Myocyte (in vitro differentiated cells): ENCODE measurements around the gene DNAJC1. TPM values are rescaled to one million over a fixed set of nuclear protein-coding genes. Genes with fewer than 3 reads are reported as not detected.
A peak's percentile ranks its signal among the peaks of the same experiment; 100 is the strongest.
"Not testable (repeated sequence)": the region's sequence is repeated elsewhere in the genome, so short reads cannot be mapped to it uniquely, and the experiment has no call there.

Source experiments
- DNase-seq: peaks from one replicate; pipeline ENCODE4 v3.0.0-alpha.2; 2012; ENCODE audit warnings: low read depth
- total RNA-seq: library from RNA; depleted of rRNA; stranded (reverse); fragments of >200 nt; gene quantifications from 2 replicates; pipeline ENCODE4 v1.2.3, GENCODE V29; 2014

DNAJC1 gene
- total RNA-seq, 1 donor from 2014 or later = 22.6 TPM

DNA sequence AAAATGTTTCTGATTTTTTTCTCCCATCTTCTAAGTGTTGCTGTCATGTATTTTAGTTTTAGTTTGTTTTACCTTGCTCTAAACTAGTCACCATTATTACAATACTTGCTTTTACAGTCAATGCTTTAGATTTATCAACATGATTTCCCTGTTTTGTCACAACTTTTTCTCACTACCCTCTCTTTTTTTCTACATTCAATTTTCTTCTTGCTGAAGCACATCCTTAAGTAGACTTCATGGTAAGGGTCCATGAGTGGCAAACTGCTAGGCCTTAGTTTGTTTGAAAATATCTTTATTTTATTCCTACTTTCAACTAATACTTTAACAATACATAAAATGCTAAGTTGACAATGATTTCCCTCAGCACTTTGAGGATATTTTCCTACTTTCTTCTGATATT, 173.5 kb downstream of the DNAJC1 start:
- no peak for DNase-seq

DNA sequence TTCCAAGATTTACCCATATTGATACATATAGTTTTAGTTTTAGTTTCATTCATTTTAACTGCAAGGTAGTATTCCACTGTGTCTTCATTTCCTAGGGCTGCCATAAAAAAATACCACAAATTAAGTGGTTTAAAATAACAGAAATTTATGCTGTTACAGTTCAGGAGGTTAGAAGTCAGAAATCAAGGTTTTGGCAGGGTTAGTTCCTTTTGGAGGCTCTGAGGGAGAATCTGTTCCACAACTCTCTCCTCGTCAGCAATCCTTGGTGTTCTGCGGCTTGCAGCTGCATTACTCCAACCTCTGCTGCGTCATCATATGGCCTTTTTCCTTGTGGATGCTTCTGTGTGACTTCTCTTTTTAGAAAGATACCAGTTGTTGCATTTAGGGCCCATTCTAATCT, 176.2 kb downstream of the DNAJC1 start:
- DNase-seq = no peak

DNA sequence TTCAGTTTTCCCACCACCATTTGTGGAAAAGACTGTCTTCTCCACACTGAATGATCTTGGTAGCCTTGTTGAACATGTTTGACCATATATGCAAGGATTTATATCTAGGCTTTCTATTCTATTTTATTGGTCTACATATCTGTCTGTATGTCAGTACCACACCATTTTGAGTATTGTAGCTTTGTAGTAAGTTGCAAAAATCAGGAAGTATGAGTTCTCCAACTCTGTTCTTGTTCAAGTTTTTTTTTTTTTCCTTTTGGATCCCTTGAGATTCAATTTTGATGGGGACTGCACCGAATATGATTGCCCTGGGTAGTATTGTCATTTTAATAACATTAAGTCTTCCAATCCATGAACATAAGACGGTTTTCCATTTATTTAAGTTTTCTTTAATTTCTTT, 176.8 kb downstream of the DNAJC1 start:
- DNase-seq = no peak

DNA sequence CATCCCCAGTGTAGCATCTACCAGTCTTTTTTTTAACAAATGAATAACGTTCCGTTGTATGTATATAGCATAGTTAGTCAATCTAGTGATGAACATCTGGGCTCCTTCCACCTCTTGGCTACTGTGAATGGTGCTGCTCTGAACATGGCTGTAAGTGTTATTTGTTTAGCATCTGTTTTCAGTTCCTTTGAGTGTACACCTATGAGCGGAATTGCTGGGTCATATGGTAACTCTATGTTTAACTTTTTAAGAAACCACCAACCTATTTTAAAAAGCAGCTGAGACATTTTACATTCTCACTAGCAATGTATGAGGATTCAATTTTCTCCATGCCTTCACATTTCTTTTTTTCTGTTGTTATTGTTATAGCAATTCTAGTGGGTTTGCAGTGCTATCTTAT, 178.2 kb downstream of the DNAJC1 start:
- DNase-seq = no peak

DNA sequence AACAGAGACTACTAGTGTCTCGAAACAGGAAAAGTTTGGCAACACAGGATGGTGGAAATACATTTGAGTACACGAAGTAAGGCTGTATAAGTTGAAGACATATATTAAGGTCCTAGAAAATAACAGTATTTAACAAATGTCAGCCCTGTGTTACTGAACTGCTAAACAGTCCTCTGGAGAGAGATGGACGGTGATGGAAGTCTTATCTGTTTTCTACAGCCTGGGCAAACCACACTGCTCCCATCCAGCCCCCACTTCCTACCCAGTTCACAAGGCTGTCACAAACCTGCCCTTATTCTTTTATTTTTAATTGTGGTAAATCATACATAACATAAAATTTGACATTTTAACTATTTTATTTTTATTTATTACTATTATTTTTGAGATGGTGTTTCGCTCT, 179.1 kb downstream of the DNAJC1 start:
- no peak for DNase-seq

DNA sequence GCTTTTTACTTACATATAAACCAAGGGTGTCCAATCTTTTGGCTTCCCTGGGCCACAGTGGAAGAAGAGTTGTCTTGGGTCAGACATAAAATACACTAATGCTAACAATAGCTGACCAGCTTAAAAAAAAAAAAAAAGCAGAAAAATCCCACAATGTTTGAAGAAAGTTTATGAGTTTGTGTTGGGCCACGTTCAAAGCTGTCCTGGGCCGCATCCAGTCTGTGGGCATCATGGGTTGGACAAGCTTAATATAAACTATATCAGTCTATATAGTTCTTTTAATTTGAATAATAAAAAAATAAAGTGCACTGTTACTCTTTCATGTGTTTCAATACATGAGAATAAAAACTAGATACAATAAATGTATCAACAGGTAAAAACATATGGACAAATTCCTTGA, 179.9 kb downstream of the DNAJC1 start:
- DNase-seq = no peak

DNA sequence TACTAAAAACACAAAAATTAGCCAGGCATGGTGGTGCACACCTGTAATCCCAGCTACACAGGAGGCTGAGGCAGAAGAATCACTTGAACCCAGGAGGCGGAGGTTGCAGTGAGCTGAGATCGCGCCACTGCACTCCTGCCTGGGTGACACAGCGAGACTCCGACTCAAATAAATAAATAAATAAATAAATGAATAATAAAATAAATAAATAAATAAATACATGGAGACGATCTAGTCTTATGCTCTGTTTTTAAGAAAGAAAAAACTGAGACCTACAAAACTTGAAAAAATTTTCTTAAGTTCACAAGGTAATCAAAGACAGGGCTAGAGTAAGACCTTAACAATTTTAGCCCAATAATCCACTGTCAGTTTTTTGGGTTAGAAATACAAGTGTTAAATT, 181.3 kb downstream of the DNAJC1 start:
- DNase-seq = not testable (repeated sequence)

DNA sequence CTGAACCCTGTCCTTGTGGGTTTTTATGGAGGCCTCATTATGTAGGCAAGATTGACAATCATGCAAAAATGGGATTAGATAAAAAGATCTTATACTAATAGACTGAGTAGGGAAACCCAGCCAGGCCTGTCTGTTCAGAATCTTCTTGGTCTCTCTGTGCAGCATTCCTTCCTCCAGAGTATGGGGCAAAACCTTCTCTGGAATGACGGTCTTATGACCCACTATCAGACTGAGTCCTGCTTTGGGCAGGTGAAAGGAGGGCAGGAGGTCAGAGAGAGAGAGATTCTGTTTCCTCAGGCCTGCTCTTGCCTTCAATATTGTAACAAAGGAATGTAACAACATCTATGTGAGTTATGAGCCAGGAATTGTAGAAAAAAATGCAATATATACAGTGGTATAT, 182.6 kb downstream of the DNAJC1 start:
- DNase-seq = no peak

DNA sequence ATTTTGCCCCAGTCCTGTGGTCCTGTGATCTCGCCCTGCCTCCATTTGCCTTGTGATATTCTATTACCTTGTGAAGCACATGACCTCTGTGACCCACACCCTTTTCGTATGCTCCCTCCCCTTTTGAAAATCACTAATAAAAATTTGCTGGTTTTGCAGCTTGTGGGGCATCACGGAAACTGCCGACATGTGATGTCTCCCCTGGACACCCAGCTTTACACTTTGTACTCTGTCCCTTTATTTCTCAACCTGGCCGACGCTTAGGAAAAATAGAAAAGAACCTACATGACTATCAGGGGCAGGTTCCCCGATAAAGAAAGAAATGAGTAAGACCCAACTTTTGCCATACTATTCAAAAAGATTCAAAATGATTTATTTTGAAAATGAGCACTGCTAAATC, 185.1 kb downstream of the DNAJC1 start:
- DNase-seq = not testable (repeated sequence)

DNA sequence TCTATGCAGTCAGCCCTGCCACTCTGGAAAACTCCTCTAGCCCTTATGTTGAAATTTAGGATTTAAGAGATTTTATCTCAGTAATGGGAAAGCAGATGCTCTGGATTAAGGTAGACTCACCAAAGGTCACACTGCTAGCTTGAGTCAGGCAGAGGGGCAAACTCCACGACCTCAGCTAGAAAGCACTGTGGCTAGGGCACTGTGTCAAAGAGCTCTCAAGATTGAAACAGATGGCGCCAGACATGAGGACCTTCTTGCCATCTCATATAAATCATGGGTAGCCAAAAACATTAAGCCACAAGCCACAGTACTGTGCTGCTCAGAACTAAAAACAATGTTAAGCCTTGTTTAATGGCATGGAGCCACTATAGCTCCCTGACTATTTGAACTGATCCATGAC, 188.7 kb downstream of the DNAJC1 start:
- DNase-seq = peak; percentile 75

DNA sequence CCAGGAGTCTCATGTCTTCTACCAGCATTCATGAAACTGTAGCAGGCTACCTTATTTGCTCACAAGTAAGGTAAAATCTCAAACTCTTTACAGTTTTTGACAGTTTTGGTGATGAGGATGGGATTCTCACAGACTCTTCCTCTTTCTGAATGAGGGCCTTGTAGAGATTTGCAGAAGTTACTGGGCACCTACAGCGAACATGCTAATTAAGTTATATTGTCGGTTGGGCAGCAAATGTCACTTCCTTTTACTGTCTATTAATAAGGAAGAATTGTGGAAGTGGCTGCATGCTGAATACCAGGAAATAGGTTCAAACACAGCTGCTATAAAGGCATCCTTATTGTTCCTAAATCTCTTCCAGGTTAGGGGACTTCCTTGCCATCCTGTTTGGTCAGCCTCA, 189.6 kb downstream of the DNAJC1 start:
- DNase-seq = no peak

DNA sequence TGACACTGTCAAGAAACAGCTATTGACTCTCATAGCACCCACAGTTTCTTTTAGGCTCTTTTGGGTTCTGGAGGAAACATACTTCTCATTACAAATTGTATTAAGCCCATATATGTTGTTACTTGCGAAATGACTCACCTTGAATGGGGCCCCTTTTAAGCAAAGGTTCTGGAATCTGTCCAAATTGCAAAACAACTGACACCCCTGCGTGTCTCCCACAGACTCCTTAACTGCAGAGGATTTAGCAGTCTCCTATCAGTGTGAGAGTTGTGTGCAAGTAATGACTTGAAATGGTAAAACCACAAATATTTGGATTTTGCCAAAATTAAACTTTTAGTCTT, 192.3 kb downstream of the DNAJC1 start:
- DNase-seq = no peak

DNA sequence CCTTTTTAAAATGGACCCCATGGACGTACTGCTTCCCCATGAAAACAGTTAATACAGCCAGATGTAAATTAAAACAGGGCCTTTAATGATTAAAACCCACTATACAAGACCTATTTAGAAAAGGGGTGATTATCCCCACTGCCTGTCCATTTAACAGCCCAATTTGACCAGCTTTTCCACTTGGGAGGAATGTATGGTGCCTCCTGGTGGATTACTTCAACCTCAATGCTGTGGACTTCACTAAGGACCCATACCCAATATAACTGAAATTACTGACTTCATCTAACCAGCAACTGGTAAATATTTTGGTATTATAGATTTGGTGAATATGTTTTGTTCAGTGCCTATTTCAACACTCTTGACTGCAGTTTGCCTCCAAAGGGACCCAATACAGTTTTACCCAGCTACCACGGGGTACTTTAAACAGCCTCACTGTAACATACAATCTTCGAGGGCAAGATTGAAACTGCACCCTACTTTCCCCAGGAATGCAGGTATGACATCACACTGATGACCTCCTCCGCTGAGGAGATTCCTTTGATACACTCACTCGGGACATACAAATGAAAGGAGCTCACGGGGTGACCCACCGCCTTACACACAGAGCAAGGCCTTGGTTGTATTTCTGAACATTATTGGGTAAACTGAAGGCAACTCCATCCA, 192.8 kb downstream of the DNAJC1 start:
- DNase-seq = no peak

DNA sequence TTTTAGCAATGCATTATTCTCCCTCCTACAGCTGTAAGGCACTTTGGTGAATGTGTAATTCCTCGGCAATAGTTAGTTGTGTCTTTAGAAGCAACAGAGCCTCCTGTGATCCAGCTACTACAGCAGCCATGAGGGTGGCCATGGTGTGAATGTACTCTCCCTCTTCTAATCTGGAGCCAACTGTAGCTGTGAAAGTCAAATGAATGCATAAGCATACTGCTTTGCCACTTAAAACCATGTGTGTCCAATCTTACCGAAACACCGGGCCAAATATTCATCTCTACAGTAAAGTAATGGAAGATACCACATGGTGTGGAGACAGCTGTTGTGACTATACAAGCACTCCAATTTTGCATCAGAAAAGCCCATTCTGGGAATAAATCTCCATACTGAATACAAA, 195.0 kb downstream of the DNAJC1 start:
- DNase-seq = no peak

DNA sequence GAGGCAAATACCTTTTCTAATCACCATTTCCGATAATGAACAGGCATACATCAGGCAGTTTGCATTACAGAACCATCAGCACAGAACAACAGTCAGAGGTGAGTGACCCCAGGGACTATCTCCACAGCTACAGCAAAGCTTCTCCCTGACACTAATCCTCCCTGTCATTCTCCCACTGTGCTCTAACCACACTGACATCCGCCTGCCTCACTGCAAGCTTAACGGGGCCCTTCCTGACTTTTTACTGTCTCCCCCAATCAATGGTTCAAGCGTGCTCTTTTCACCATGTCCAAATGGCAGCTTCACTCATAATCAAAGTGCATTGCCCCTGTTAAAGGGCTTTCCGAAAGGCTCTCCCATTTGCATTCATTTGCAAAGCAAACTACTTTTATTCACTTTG, 196.3 kb downstream of the DNAJC1 start:
- DNase-seq = no peak

DNA sequence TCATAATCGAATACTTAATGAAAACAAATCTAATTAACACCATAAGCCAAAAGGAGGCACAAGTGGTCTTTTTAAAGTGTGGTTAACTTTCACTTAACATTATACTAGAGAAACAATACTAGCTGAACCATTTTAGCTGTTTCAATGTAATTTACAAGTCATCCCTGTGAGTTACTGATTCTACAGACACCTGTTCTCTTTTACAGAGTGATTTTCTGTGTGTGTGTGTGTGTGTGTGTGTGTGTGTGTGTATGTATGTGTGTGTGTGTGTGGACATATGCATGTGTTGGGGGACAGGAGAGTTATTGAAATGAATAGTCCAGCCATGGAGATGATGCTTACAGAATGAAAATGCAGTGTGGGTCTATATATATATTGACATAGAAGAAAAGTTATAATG, 200.2 kb downstream of the DNAJC1 start:
- DNase-seq = no peak

DNA sequence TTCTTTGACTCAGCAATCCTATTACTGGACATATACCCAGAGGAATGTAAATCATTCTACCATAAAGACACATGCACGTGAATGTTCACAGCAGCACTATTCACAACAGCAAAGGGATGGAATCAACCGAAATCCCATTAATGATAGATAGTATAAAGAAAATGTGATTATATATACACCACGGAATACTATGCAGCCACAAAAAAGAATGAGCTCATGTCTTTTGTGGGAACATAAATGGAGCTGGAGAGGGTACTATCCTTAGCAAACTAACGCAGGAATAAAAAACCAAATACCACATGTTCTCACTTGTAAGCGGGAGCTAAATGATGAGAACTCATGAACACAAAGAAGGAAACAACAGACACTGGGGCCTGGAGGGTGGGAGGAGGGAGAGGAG, 201.9 kb downstream of the DNAJC1 start:
- no peak for DNase-seq

DNA sequence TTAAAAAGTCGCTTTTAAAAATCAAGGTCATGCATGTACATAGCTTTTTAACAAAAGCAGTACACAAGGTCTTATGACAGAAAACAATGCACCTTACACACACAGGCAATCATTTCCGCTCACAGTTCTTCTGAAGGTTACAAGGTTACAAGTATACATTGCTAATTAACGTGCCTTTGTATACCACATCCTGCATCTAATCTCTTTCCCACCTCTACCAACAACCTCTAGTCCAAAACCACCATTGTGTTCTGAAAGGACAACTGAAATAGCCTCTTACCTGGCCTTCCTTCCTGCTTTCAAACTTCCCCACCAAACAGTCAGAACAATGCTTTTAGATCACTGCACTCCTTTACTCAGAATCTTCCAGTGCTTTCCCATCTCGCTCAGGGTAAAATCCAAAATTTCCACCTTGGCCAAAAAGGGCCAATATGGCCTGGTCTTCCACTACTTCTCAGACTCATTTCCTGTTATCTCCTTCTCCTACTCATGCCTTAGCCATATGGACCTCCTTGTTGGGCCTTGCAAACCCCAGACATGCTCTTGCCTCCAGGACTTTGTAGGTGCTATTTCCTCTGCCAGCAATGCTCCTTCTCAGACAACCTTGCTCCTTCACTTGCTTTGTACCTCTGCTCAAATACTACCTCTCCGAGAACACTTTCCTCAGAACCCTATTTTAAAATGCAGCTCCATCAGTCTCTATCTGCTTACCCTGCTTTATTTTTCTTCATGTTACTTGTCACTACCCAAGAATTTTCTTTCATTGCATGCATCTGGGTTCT, 205.4 kb downstream of the DNAJC1 start:
- DNase-seq = no peak

DNA sequence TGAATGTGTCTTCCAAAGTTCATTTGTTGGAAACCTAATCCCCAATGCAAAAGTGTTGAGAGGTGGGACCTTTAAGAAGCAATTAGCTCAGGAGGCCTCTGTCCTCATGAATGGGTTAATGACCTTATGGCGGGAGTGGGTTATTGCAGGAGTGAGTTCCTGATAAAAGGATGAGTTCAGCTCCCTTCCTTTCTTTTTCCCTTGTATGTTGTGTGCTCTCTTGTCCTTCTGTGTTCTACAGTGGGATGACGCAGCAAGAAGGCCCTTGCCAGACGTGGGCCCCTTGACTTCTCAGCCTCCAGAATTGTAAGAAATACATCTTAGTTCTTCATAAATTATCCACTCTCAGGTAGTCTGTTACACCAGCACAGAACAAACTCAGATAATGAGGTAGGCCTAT, 206.0 kb downstream of the DNAJC1 start:
- DNase-seq = no peak

DNA sequence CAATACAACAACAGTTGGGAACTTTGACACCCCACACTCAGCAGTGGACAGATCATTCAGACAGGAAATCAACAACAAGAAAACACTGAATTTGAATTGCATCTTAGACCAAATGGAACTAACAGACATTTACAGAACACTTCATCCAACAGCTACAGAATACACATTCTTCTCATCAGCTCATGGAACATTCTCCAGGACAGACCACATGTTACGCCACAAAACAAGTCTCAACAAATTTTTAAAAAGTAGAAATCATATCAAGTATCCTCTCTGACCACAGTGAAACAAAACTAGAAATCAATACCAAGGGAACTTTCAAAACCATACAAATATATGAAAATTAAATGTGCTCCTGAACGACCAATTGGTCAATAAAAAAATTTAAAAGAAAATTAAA, 212.3 kb downstream of the DNAJC1 start:
- no peak for DNase-seq

DNA sequence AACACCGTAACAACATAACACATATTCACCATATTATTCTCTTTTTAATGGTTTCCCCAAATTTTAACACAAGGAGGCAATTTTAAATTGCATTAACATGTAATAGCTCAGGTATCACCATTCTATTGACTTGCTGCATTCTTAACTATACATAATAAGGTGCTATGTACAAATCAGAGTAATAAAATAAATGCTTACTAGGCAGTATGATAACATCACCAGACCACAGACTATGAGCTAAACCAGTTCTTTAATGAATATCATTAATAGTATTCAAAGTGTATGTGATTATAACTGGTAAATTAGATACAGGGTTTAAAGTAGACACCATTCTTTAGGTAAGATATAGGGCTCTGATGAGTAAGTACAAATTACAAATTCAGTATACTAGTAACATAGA, 226.6 kb downstream of the DNAJC1 start:
- DNase-seq = no peak

DNA sequence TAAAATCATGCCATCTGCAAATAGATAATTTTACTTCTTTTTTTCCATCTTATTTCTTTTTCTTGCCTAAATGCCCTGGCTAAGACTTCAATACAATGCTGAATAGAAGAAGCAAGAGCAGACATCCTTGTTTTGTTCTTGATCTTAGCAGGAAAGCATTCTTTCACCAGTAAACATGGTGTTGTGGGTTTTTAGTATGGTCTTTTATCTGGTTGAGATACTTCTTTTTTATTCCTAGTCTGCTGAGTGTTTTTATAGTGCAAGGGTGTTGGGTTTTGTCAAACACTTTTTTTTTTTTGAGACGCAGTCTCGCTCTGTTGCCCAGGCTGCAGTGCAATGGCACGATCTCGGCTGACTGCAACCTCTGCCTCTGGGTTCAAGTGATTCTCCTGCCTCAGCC, 232.3 kb downstream of the DNAJC1 start:
- DNase-seq = no peak

DNA sequence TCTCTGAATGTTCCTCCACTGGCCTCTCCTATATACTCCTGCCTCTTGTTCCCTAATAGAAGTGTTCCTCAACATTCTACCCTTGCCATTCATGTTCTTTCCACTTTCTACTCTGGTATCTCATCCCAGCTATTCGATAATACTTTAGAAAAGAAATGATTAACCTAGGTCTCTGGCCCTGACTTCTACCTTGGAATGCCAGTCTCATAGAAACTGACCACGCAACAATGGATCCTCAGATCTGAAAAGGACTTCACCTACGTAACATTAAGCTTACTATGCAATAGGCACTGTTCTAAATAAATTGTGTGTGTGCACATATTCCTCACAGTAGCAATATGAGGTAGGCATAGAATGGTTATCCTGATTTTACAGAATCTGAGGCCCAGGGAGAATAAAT, 234.5 kb downstream of the DNAJC1 start:
- DNase-seq = no peak
